Stimulated activated CD4-positive, alpha-beta T cell treated with anti-CD3 and anti-CD28 coated beads, Interleukin-2, amount 100 ng/mL, for 48 hours (primary cell): ENCODE data around the gene P2RX3.
"Not testable (repeated sequence)": the region's sequence is repeated elsewhere in the genome, so short reads cannot be mapped to it uniquely, and the experiment has no call there.

Source experiments
- DNase-seq, 2 donors: peaks; one replicate each; pipeline ENCODE4 v3.0.0-alpha.2; 2020

Gene P2RX3

DNA sequence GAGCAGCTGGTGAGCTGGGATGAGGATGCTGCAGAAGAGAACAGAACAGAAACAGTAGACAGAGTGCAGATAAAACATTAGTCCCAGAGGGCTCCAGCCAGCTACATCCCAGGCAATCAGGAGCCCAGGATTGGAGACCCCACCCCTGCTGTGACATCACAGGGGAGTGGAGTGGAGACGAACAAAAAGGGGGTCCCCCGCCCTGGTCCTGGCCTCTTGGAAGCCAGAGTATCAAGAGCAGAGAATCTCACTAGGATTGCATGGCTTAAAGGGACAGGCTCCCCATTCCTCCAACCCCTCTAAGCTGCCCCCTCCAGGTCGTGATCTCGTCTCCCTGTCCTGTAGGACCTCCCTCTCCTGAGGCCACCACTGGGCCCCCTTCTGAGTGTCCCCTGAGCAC lies at the start of gene P2RX3:
Gene P2RX3, plus strand, starts transcription at position 211 of the 400 bp plus-strand sequence. CDS start 199 bp downstream, outside the sequence.
- DNase-seq = no peak

DNA sequence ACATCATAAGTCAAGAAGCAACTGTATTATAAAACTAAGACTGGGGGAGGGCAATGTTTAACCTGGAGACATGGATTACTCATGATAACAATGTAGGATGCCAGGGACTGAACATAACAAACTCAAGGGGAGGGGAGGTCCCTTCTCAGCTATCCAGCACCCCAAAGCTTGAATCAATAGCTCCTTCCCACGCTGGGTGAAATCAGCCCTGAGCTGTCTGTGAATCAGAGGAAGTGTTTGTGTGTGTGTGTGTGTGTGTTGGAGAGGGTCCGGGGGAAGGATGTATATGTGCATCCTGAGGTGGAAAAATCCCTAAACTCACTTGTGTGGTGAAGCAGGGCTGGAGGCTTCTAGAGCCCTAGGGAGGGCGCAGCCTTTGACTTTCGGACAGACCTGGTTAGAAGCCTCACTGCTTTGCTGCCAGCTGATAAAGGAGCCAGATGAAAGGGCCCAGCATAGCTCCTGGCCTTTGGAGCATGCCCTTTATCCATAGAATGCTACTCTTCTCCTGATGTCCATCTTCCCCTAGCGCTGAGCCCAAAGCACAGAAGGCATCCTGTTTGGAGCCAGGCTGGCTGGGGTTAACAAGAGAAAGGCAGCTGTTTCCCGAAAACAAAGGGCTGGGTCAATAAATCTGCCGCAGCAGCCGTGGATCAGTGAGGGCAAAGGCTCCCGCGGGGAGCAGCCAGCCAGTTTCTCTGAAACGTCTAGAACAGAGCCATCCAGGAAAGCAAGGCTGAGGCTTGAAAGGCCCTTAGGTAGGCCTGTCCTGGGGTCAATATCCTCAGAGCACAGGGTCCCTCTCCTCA lies 49.2 kb upstream of the P2RX3 start:
- DNase-seq = no peak

DNA sequence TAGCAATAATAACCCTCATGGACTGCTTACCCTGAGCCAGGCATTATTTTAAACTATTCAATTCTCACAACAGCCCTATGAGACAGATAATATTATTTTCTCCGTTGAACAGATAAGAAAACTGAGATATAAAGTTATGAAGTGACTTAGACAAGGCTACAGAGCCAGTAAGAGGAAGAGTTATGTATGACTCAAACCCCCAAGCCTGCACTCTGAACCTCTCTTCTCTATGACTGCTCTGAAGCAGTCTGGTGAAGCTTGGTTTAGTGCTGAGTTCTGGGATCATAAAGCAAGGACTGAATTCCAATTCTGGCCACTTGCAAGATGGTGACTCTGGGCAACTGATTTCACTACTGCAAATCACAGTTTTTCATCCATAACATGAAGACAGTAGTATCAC lies 47.9 kb upstream of the P2RX3 start:
- DNase-seq = no peak

DNA sequence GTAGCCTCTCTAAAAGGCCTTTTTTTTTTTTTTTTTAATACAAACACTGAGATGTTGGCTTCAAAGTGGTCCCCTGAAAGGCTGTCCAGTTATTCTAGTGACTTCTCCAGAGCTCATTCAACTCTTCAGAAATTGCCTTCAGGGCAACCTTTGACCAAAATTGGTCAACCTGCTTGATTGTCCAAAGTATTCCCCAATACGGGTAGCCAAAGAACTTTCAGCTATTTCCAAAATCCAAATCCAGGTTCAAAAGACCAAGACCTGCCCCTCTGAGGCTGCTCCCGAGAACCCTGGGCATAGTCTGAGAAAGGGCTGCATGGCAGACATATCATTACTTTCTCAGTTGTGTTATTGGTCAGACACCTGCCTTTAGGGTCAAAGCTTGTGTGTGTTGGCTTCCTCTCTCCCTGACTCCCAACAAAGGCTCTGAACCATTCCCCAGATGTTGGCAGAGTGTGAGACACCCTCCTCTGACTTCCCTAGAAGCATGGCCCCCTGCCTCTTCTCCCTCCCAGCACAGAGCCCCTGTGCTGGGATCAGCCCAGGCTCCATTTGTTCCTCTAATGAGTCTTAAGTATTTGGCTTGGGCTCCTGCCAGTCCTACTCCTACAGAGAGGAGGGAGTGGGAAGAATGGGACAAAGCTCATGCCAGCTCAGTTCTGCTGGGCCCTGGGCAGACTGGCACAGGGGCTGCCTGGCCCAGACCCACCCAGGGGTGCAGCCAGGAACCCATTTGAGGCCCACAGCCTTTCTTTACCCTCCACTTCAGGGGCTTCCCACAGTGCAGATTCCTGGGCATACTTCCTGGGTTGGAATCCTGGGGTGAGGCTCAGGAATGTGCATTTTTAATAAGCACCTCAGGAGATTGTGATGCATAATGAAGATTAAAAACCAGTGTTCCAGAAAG lies 43.7 kb upstream of the P2RX3 start:
- DNase-seq = no peak

DNA sequence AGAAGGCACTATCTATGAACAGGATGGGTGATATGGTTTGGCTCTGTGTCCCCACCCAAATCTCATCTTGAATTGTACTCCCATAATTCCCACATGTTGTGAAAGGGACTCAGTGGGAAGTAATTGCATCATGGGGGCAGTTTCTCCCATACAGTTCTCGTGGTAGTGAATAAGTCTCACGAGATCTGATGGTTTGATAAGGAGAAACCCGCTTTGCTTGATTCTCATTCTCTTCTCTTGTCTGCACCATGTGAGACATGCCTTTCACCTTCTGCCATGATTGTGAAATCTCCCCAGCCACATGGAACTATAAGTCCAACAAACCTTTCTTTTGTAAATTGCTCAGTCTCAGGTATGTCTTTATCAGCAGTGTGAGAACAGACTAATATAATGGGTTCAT lies 41.9 kb upstream of the P2RX3 start:
- not testable (repeated sequence) for DNase-seq

DNA sequence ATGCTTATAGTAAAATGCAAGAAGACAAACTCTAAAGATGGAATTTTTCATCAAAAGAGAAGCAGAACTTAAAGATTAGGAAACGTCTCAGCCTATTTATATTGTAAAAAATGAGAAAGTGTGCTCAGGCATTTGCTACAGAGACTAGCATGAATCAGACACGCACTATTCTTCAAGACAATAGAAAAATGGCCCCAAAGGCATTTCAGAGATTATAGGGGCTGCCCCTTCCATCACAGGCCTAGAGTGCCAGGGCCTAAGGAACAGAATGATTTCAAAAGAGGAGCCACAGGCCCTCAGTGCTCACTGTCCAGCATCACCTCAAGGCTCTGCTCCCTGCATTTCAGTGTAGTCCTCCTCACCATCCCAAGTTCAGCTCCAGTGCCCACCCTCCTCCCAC lies 40.9 kb upstream of the P2RX3 start:
- no peak for DNase-seq

DNA sequence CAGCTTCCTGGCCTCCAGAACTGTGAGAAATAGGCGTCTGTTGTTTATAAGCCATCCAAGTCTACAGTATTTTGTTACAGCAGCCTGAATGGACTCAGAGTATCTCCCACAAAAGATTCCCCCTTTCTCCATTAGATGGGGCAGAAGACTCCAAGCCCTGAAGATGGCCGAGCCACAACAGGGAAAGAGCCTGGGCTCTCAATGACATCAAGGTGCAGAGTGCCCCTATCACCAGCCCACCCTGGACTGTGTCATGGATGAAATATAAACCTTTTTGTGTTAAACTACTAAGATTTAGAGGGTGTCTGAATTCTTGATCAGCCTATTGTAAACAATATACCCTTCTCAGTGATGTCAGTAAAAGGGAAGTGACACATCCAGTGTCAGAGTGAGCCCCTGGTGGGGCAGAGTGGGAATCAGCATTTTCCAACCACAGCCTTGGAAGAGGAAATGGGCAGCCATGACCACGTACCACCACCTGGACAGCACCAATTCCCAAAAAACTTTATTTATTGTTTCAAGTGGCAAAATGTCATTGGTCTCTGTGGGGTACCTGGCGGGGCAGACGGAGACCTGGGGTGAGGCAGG lies 38.9 kb upstream of the P2RX3 start:
- DNase-seq = no peak

DNA sequence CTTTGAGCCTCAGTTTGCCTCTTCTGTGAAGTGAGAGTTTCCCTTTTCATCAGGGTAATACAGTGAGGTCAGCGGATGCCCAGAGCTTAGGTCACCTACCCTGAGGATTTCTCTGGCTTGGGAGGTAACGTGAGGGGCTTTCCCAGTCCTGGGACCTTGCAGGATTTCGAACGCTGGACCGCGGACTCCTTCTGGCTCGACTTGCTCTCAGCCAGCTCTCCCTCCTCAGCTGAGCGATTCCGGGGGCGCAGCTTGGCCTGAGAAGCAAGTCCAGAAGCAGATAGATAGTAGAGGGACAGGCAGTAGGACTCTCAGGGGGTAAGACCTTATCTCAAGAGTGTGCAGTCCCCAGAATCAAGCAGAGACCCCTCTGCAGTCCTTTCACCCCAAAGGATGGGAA lies 37.4 kb upstream of the P2RX3 start:
- no peak for DNase-seq

DNA sequence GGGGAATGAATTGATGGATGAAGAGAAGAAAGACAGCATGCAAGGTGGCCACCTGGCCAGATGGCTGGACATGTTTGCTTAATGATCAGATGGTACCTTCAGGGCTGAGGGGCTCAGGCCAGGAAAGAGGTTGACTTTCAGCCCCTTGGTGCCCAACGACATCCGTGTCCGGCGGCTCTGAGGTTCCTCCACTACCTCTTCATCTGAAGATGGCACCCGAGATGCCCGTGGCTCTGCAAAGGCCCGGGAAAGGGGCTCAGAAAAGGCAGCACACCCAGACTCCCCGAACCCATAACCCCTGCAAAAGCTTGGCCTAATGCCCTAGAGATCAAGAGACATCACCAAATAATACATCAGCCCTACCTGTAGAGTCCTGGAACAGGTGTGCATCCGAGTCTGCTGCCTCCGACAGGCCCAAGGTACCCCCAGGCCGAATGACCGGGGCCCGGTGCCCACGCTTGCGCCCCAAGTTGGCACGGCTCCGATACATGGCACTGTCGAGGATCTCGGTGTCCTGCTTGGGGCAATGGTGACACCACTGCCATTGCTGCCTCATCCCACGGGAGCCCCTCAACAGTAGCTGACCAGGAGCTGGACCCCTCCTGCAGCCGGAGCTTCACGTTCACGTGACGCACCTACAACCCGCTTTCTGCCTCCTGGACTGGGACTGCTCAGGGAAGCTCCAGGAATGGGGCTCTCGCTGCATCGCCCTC lies 36.3 kb upstream of the P2RX3 start:
- no peak for DNase-seq

DNA sequence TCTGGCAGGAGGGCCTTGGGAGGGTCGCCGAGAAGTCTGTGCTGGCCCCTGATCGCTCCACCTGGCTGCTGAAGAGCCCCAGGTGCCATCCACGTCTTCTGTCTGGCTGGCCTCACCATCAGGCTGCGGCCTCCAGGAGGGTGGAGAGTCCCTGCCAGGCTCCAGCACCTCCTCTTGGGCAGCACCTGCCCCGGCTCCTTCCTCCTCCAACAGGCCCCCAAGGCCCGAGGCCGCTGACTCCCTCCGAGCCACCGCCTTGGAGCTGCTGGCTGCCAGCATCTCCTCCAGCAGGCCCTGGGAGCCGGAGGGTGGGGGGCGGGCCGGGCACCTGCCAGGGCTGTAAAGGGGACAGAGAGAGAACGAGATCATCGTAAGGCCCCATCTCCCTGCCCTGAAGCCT lies 35.7 kb upstream of the P2RX3 start:
- no peak for DNase-seq

DNA sequence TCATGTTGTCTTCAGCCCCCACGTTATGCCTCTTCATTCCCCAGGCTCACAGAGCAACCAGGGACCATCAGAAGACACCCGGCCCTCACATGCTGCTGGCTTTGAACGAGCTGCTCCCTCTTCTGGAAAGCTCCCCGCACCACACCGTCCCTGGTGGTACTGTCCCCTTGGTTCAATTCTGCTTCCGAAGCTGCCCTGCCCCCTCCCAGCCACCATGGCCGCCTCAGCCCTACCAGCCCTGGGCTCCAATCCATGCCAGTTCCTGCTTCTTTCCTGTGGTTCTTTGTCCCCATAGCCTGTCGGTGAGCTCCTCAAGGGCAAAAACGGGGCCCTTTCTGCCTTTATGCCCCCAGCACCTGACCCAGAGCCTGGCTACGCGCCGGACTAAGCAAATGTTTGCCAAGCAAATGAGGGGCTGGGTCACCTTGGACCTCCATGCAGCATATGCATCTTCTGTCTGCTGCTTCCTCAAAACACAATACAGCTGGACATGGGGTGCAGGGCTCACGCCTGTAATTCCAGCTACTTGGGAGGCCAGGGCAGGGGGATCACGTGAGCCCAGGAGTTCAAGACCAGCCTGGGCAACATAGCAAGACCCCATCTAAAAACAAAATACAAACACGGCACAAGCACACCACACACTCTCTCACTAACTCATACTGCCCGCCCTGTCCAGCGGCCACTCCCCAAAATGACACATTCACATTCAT lies 34.7 kb upstream of the P2RX3 start:
- DNase-seq = no peak

DNA sequence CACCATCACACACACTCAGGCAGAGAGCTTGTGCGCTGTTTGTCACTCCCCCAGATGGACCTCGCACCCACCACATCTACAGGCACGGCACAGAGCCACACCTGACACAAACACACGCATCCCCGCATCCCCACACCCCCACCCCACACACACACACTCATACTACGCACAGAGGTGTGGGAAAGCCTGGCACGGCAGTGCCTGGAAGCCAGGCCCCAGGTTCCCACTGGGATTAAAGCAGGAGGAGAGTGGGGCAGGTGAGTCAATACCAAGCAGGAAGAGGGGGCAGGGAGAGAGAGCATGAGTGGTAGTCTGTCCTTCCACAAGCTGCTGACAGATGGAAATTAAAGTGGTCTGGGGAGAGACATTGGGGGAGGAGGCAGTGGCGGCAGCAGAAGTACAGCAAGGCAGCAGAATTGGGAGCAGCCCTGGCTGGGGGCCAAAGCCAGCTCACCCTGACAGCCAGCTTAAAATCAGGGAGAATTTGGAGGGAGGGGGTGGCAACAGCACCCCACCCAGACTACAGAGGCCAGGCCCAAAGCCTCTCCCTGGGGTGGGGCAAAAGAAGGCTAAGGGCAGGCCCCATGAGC lies 34.1 kb upstream of the P2RX3 start:
- DNase-seq = no peak

DNA sequence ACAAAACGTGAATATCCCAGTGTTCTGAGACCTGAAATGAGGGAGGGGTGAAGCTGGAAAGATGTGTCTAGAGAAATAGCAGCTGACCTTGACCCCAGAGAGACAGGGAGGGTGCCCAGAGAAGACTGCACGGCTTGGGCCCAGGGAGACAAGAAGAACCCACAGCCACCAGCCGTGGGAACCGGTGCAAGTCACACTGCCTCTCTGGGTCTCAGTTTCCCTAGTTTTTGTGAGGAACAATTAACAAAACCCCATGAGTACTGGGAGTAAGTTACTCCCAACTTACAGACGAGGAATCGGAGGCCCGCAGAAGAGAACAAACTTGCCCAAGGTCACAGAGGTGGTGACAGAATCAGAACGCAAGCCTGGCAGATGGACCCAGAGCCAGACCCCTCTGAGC lies 32.6 kb upstream of the P2RX3 start:
- DNase-seq = no peak

DNA sequence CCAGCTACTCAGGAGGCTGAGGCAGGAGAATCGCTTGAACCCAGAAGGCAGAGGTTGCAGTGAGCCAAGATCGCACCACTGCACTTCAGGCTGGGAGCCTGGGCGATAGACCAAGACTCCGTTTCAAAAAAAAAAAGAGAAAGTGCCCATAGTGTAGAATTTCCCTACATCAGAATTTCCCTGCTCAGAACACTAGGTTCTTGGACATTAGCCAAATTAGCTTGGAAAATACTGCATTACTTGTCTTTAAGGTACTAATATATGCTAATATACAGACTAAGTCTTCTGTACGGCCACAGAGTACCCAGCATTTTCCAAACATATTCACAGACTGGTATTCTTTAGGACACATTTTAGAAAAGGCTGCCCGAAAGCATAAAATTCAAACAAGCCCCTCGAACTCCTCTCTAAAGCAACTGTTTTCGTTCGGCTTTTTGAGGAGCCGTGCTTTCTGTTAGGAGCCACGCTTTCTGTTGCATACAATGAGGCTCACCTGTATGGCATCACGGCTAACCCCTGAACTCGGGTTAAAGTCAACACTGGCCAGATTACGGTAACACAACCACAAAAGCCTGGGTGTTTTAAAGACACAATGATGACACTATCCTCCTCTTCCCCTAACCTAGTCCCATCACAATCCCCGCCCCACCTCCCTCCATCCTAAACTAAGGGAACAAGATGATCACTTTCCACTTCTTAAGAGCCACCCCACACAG lies 31.8 kb upstream of the P2RX3 start:
- DNase-seq = no peak

DNA sequence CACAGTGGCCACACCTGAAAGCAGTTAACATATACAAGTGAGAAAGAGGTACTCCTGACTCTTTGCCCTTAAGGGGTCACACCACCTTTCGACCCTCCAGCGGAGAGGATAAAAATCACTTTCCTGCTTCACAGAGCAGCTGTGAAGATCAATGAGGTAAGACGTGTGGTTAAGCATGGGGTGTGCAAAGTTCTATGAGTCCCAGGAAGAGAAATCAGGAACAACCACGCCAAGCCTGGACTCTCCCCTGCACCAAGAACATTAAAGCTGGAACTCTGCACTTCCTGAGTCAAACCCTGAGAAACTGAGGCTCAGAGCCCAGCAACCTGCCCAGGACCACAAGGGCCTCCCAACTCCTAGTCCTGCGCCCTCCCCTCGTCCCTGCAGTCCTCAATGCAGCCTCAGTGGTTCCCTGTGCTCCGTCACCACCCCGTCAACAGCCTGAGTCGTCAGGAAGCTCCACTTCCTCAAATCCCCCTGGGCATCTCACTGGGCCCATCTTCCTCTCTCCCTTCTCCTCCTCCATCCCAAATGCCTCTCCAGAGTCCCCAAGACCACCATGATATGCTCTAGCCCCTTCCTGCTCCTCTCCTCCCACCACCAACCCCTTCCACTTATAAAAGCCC lies 31.1 kb upstream of the P2RX3 start:
- DNase-seq = no peak

DNA sequence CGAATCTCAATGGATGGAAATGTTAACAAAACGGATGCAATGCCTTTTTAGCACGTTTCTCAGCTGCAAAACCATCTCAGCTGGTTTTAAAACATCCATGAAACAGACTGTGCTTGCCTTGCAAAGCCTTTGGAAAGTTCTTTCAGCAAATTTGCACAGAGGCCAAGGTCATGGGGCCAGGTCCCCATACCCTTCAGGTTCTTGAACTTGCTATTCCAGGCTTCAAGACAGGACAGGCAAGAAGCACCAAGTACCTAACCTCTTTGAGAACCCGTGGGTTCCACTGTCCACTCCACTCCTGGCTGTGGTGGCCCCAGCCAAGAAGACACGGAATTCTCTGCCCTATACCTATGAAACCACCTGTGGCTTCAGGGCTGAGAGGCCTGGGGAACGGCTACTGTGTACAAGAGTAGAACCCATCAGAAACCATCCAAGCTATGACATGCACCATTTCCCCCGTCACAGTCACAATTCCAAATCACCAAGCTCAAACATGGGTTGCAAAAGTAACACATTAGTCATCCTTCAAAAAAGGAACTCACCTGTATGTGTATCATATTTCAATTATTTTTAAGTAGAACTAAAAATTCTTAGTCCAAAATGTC lies 30.4 kb upstream of the P2RX3 start:
- no peak for DNase-seq

DNA sequence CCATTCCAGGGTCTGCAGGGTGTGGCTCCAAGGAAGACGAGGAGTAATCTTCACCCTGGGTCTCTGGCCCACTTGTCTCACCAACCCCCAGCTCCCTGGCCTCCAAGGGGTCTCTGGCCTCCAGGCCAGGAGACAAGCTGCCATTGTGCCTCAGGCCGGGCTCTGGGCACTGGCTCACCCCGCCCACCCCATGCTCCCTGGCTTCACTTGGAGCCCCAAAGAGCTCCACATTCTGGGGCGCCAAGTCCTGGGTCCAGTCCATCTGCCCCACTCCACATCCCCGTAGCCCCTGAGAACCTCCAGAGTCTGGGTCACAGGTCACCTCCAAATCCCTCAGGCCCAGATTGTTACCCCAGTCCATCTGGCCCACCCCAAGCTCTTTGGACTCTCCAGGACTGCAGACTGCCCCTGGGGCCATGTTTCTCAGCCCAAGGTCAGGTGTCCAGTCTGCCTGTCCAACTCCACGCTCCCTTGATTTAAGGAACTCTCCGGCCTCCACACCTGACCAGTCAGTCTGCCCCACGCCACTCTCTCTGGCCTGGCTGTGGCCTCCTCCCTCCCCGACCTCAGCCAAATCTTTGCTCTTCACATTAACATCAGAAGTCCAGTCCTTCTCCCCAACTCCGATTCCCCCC lies 29.6 kb upstream of the P2RX3 start:
- DNase-seq = no peak

DNA sequence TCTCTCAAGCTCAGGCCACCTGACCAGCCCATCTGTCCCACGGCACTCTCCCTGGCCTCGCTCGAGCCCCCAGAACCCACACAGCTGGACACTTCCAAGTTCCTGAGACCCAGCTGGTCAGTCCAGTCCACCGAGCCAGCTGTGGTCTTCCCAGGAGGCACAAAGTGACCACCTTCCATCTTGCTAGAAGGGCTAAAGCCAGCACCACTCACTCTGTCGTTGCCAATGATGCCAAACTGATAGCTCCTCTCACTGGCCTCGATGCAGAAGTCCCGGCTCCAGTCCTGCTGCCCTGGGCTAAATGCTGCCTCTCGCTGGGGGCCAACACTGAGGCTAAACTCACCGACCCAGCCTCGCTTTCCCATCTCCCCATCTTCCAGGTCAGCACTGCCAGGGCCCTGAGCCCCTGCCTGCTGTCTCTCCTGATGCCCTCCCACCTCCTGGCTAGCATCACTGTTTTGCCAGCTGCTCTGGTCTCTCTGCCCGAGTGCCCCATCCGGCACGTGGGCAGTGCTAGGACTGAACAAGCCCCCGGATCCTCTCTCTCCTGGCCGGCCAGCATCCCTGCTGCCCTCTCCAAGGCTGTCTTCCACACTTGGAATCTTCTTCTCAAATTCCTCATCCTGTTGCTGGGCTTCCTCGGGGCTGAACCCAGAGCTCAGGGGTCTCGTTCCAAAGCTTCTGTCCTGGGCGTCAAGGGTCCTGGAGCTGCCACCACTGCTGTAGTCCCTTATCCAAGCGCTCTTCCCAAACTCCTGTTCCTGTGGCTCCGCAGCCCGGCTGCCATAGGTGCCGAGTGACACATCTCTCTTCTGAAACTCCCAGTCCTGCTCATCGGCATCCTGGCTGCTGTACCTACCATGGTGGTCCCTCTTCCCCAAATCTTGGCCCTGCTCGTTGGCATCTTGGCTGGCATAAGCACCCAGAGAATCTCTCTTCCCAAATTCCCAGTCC lies 28.8 kb upstream of the P2RX3 start:
- DNase-seq = no peak

DNA sequence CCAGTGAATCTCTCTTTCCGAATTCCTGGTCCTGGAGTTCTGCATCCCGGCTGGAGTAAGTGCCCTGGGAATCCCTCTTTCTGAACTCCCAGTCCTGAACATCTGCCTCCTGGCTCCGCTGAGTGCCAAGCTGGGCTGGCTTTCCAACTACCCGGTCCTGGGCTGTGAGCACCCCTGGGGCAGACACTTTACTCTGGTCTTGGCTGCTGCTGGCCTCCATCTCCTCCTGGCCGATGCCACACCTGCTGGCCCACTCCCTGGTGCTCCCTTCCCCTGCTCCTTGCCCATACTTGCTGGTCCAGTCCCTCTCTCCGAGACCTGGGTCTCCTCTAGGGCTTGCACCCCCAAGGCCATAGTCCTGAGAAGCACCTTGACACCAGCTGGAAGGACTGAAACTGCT lies 28.1 kb upstream of the P2RX3 start:
- no peak for DNase-seq
